Lower leg skin (tissue), 3 donors: ENCODE measurements around the gene GADL1.

ENCODE experiments used
- CTCF ChIP-seq, 3 donors: fragments of 450-650 bp; IDR thresholded peaks; one replicate each; pipeline ENCODE4 v1.5.1; 2016; ENCODE audit warnings: antibody characterized with exemption in 3 of 3, mild to moderate bottlenecking in 3 of 3, moderate library complexity in 2 of 3
- POLR2A ChIP-seq, 2 donors: fragments of 450-650 bp; IDR thresholded peaks; one replicate each; pipeline ENCODE4 v1.6.1; 2016 to 2017; ENCODE audit warnings: antibody characterized with exemption in 2 of 2, mild to moderate bottlenecking in 1 of 2, moderate library complexity in 1 of 2

GRCh38 chr3:30692498-30693130 lies 201.8 kb downstream of the GADL1 start:
- TF ChIP-seq CTCF (IDR thresholded peaks at IDR 0.05): no peak
- TF ChIP-seq POLR2A (IDR thresholded peaks at IDR 0.05): no peak
